A549 (cell line): ENCODE measurements around the gene TBC1D16. TPM values are rescaled to one million over a fixed set of nuclear protein-coding genes. Genes with fewer than 3 reads are reported as not detected.

Source experiments
- ATAC-seq, 2 experiments: fragments of 200-7000 bp in 1 of 2; fragments of >200 bp in 1 of 2; cut with Nextera tagmentation in 1 of 2; cut with Tn5 transposase in 1 of 2; 3 replicates each; pipeline versions ENCODE4 v1.8.0 to v1.9.1; 2018 to 2020; ENCODE audit warnings: mild to moderate bottlenecking in 1 of 2, moderate library complexity in 1 of 2
- CTCF ChIA-PET: fragments of 300-600 bp; sonication (Branson Sonifier 250); formaldehyde crosslinking; extraction: SDS; loops from one replicate; lab custom pipeline; 2021; ENCODE audit warnings: antibody characterized with exemption, inconsistent platforms; lab: Yijun Ruan, JAX
- POLR2A ChIA-PET: fragments of 350-600 bp; formaldehyde crosslinking; extraction: SDS; loops from one replicate; lab custom pipeline; 2021; ENCODE audit warnings: antibody characterized with exemption, inconsistent platforms; lab: Yijun Ruan, JAX
- DNase-seq, 2 experiments: peaks; one replicate each; pipeline versions ENCODE4 v3.0.0 to v3.0.0-alpha.2; 2011 to 2016; ENCODE audit warnings: low read depth in 1 of 2, low spot score in 1 of 2
- FAIRE-seq: peaks from 2 replicates; lab custom pipeline; 2011; peaks lifted over from hg19 to GRCh38; lab: Jason Lieb, UNC
- H3K27ac ChIP-seq, 2 experiments: fragments of >200 bp; sonication (Bioruptor Twin); formaldehyde crosslinking; 3 replicates each; pipeline ENCODE4 v1.5.1; 2016 to 2017
- H3K4me1 ChIP-seq: fragments of >200 bp; sonication (Bioruptor Twin); formaldehyde crosslinking; 3 replicates; pipeline ENCODE4 v1.6.1; 2016
- H3K4me2 ChIP-seq: fragments of >200 bp; sonication (Bioruptor Twin); formaldehyde crosslinking; 3 replicates; pipeline ENCODE4 v1.6.1; 2016
- H3K4me3 ChIP-seq: fragments of >200 bp; sonication (Bioruptor Twin); formaldehyde crosslinking; 3 replicates; pipeline ENCODE4 v1.5.1; 2016
- H3K9me3 ChIP-seq: fragments of >200 bp; sonication (Bioruptor Twin); formaldehyde crosslinking; 3 replicates; pipeline ENCODE4 v1.6.1; 2016
- CBX2 ChIP-seq: fragments of 200-600 bp; sonication (generic); IDR thresholded peaks from 2 replicates; pipeline ENCODE4 v1.6.1; 2016; ENCODE audit warnings: low read depth, mild to moderate bottlenecking, borderline replicate concordance
- CBX8 ChIP-seq: fragments of 200-600 bp; sonication (generic); IDR thresholded peaks from 2 replicates; pipeline ENCODE4 v1.6.1; 2016
- CEBPB ChIP-seq, 2 experiments: fragments of >200 bp in 1 of 2; sonication (Bioruptor Twin) in 1 of 2; formaldehyde crosslinking in 1 of 2; IDR thresholded peaks; 2 replicates each; pipeline ENCODE4 v1.6.1; 2012 to 2016
- EHF ChIP-seq: fragments of 250-450 bp; sonication (Bioruptor Pico); IDR thresholded peaks from 2 replicates; pipeline ENCODE4 v1.5.0; 2020; ENCODE audit warnings: mild to moderate bottlenecking
- FOSB ChIP-seq: fragments of 250-450 bp; sonication (Bioruptor Pico); IDR thresholded peaks from 2 replicates; pipeline ENCODE4 v1.5.0; 2020; ENCODE audit warnings: mild to moderate bottlenecking, moderate library complexity
- HOXB13 ChIP-seq: fragments of 250-450 bp; sonication (Bioruptor Pico); IDR thresholded peaks from 2 replicates; pipeline ENCODE4 v1.5.0; 2020; ENCODE audit warnings: low read depth, mild to moderate bottlenecking, moderate library complexity
- HOXB5 ChIP-seq: fragments of 250-450 bp; sonication (Bioruptor Pico); IDR thresholded peaks from 2 replicates; pipeline ENCODE4 v1.5.0; 2020; ENCODE audit warnings: mild to moderate bottlenecking, moderate library complexity
- JUN ChIP-seq, 2 experiments: fragments of >200 bp; sonication (Bioruptor Twin); formaldehyde crosslinking; IDR thresholded peaks; 2 replicates in 1 of 2; 3 replicates in 1 of 2; pipeline ENCODE4 v1.6.1; 2016 to 2017
- JUNB ChIP-seq: fragments of >200 bp; sonication (Bioruptor Twin); formaldehyde crosslinking; IDR thresholded peaks from 2 replicates; pipeline ENCODE4 v1.6.1; 2016
- KDM5A ChIP-seq: fragments of 200-600 bp; sonication (generic); IDR thresholded peaks from 2 replicates; pipeline ENCODE4 v1.6.1; 2016; ENCODE audit warnings: antibody characterized with exemption, mild to moderate bottlenecking
- MAZ ChIP-seq: fragments of 150-350 bp; IDR thresholded peaks from 2 replicates; pipeline ENCODE4 v1.6.1; 2014; ENCODE audit warnings: antibody characterized with exemption, low read depth, low read length, borderline replicate concordance
- MYC ChIP-seq: IDR thresholded peaks from 2 replicates; pipeline ENCODE4 v1.6.1; 2012; ENCODE audit warnings: mild to moderate bottlenecking, inconsistent platforms, low read length, improper control_type of control experiment, borderline replicate concordance
- NPAS2 ChIP-seq: fragments of 250-450 bp; sonication (Bioruptor Pico); IDR thresholded peaks from 2 replicates; pipeline ENCODE4 v1.8.0; 2022; ENCODE audit warnings: mild to moderate bottlenecking, moderate library complexity, borderline replicate concordance
- POLR2A ChIP-seq: IDR thresholded peaks from 2 replicates; pipeline ENCODE4 v1.6.1; 2012; ENCODE audit warnings: mild to moderate bottlenecking, low read length
- RAD21 ChIP-seq, 2 experiments: fragments of >200 bp in 1 of 2; sonication (Bioruptor Twin) in 1 of 2; formaldehyde crosslinking in 1 of 2; IDR thresholded peaks in 1 of 2; conservative IDR thresholded peaks in 1 of 2; 2 replicates in 1 of 2; 3 replicates in 1 of 2; pipeline ENCODE4 v1.6.1; 2012 to 2018; ENCODE audit warnings: inconsistent platforms in 1 of 2
- RCOR1 ChIP-seq: fragments of 150-350 bp; IDR thresholded peaks from 2 replicates; pipeline ENCODE4 v1.6.1; 2014; ENCODE audit warnings: antibody characterized with exemption, low read length, low read depth
- SREBF2 ChIP-seq: fragments of 450-650 bp; IDR thresholded peaks from 2 replicates; pipeline ENCODE4 v1.6.1; 2014; ENCODE audit warnings: mild to moderate bottlenecking, moderate library complexity
- ZNF302 ChIP-seq: fragments of 250-450 bp; sonication (Bioruptor Pico); IDR thresholded peaks from 2 replicates; pipeline ENCODE4 v1.9.0; 2021; ENCODE audit warnings: inconsistent platforms, mild to moderate bottlenecking, moderate library complexity
- WGBS: methylation state at CpG from one replicate; pipeline ENCODE4 v1.1.6; 2017; ENCODE audit errors: missing lambda C conversion rate; 5-methylcytosine and 5-hydroxymethylcytosine counted together
- polyA plus RNA-seq, 4 experiments: library from polyadenylated mRNA; depleted of rRNA in 3 of 4; stranded (reverse); fragments of >200 nt; fragmentation: RNase III in 1 of 4; extraction: RNeasy Plus Mini Kit Qiagen cat#74134 plus additional on column Dnase treatment in 1 of 4; gene quantifications; 2 replicates in 3 of 4; 3 replicates in 1 of 4; pipeline ENCODE4 v1.2.3, GENCODE V29; 2011 to 2017
- TF ChIP-seq, protein P1 (sequence below): IDR thresholded peaks from 2 replicates; pipeline ENCODE4 v1.6.1; 2012; ENCODE audit warnings: low read depth, borderline replicate concordance
- TF ChIP-seq, protein P2 (sequence below): fragments of 250-450 bp; sonication (Bioruptor Pico); IDR thresholded peaks from 2 replicates; pipeline ENCODE4 v1.5.0; 2020; ENCODE audit warnings: low read depth, mild to moderate bottlenecking, moderate library complexity
- TF ChIP-seq, protein P3 (sequence below): IDR thresholded peaks from 2 replicates; pipeline ENCODE4 v1.6.1; 2012

The TBC1D16 gene
- polyA plus RNA-seq, 2 of the 4 experiments (the other 2 are of a cell fraction) = 8.9 to 12.5 TPM

DNA sequence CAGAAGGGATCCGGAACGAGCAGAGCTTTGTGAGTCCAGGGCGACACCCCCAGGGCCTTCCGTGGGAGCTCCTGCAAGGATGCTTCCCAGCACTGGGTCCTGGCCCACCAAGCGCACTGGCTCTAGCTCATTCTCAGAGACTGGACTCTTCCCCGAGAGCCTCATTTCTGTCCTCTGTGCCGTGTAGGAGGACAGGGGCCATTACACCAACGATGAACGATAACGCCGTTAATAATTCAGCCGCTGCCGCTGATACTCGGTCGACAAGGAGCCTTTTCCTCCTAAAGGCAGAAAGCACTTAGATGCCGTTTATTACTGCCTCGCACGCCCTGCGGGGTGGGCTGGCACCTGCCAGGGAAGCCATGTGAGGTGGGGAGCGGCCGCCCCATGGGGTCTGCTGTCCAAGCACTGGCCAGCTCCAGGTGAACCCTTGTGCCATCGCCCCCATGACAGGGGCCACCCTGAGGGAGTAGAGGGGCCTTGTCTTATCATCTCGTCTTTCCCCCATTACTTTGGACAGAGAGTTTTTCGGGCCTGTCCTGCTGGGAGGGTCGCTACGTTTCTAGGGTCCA, 33.5 kb downstream of the TBC1D16 start (continued):
- no peak for TF ChIP-seq CEBPB (IDR thresholded peaks at IDR 0.05)
- TF ChIP-seq, protein P1, sequence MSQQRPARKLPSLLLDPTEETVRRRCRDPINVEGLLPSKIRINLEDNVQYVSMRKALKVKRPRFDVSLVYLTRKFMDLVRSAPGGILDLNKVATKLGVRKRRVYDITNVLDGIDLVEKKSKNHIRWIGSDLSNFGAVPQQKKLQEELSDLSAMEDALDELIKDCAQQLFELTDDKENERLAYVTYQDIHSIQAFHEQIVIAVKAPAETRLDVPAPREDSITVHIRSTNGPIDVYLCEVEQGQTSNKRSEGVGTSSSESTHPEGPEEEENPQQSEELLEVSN = no peak
- TF ChIP-seq, protein P2, sequence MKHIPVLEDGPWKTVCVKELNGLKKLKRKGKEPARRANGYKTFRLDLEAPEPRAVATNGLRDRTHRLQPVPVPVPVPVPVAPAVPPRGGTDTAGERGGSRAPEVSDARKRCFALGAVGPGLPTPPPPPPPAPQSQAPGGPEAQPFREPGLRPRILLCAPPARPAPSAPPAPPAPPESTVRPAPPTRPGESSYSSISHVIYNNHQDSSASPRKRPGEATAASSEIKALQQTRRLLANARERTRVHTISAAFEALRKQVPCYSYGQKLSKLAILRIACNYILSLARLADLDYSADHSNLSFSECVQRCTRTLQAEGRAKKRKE = no peak
- no peak for TF ChIP-seq FOSB
- no peak for TF ChIP-seq RCOR1
- no peak for TF ChIP-seq RAD21 (conservative IDR thresholded peaks at IDR 0.05 in 1 of 2, IDR thresholded peaks at IDR 0.05 in 1 of 2)
- TF ChIP-seq, all 56 proteins: peak for 0

DNA sequence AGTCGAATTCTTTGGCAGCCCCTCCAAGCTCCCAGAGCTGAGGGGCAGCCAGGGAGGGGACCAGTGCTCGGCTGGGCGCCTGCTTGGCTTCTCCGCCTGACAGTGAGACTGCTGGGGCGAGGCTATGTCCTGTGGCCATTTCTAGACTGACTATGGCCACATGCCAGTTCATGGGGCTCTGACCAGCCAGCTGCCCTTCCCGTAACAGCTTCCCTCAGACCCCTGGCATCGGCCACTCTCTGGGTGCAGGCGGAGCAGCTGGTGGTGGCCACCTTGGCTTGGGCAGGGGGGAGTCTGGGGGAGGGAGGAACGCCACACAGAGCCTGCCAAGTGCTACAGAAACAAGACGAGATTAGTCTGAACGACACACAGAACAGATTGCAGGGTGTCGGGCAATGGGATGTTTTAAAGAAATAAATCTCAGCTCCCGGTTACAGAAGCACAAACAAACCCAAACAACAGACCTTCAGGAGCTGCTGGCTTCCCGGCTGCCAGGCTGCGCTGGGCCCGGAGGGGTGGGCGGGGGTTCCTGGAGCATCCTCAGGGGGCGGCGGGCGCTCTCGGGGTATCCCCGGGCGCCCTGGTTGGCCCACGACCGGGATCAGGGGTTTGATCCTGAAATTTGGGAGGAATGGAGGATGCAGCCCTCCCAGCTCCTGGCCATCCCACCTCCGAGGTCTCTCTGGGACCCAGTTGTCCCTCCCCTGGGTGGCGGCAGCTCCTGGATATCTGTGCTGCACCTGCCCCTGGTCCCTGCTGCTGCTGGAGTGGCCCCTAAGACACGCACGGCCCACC, 34.5 kb downstream of the TBC1D16 start:
- Histone ChIP-seq H3K4me1 (peaks cover 17% of the 10 kb centered on the region), H3K4me3 (no peak overlapping the region), H3K27ac (no peak overlapping the region; a peak in 1 of 6 replicates), H3K4me2 (no peak overlapping the region), H3K9me3 (no peaks in the 10 kb centered on the region)
- FAIRE-seq (no peak), DNase-seq (no peak), ATAC-seq (no peak)
- 93% methylated on average over 25 of the region's 29 CpGs for WGBS
- ChIA-PET POLR2A (interaction anchor here (0.6 kb wide), 1 partner anchor 34 kb away, joined by 3 read pairs; no protein-coding TSS in a partner anchor), CTCF (interaction anchor here (0.7 to 10.5 kb wide), 14 partner anchors 8 to 260 kb away, joined by 3 to 154 read pairs (median 4); partner anchors contain the start of genes CBX4 and GAA)
- TF ChIP-seq NPAS2 (CRISPR knock-in tag) (no peak), KDM5A (no peak), CBX8 (no peak), POLR2A (no peak), JUN (IDR thresholded peaks at IDR 0.05) (no peak), ZNF302 (CRISPR knock-in tag) (no peak), MAZ (no peak), JUNB (no peak)

DNA sequence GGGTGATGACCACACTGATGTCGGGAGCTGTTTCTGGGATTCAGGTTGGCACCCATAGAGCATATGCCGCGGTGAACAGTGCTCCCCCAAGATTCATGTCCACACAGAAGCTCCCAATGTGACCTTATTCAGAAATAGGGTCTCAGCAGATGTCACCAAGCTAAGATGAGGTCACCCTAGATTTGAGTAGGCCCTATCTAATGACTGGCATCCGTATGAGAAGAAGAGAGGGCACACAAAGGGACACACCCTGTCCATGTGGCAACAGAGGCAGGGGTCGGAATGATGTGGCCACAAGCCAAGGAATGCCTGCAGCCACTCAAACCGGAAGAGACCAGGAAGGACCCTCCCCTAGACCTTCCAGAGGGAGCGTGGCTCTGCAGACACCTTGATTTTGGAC, 35.5 kb downstream of the TBC1D16 start:
- no peak overlapping the region for H3K4me3 ChIP-seq
- no peak overlapping the region for H3K4me2 ChIP-seq
- WGBS = 94% methylated on average over 7 of the region's 7 CpGs
- ChIA-PET CTCF (interaction anchor here (0.9 to 10.5 kb wide), 10 partner anchors 7 to 259 kb away, joined by 3 to 154 read pairs (median 7); partner anchors contain the start of genes CBX4 and GAA), POLR2A (no interaction called here)
- no peak for TF ChIP-seq MYC
- TF ChIP-seq EHF (CRISPR knock-in tag) = no peak
- TF ChIP-seq RAD21 (conservative IDR thresholded peaks at IDR 0.05 in 1 of 2, IDR thresholded peaks at IDR 0.05 in 1 of 2) = no peak
- no peak for TF ChIP-seq SREBF2
- TF ChIP-seq HOXB5 = no peak
- no peak for TF ChIP-seq HOXB13
- no peak for TF ChIP-seq CBX2
- TF ChIP-seq, protein P3, sequence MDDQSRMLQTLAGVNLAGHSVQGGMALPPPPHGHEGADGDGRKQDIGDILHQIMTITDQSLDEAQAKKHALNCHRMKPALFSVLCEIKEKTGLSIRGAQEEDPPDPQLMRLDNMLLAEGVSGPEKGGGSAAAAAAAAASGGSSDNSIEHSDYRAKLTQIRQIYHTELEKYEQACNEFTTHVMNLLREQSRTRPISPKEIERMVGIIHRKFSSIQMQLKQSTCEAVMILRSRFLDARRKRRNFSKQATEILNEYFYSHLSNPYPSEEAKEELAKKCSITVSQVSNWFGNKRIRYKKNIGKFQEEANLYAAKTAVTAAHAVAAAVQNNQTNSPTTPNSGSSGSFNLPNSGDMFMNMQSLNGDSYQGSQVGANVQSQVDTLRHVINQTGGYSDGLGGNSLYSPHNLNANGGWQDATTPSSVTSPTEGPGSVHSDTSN = no peak
- FAIRE-seq = no peak
- no peak for ATAC-seq
- no peak overlapping the region for H3K27ac ChIP-seq
- no peak for DNase-seq
- H3K4me1 ChIP-seq = peaks cover 14% of the 10 kb centered on the region; the same call in 2 of the 3 replicates
- no peaks in the 10 kb centered on the region for H3K9me3 ChIP-seq
